H1 (cell line): ENCODE results near the gene TBC1D17. TPM values are rescaled to one million over a fixed set of nuclear protein-coding genes. Genes with fewer than 3 reads are reported as not detected.

Source experiments
- ASH2L ChIP-seq: fragments of 200-600, 300-600 bp; sonication (generic); IDR thresholded peaks from one replicate; pipeline ENCODE4 v1.7.1; 2017; ENCODE audit warnings: low read length
- ATF2 ChIP-seq: IDR thresholded peaks from 2 replicates; pipeline ENCODE4 v1.6.1; 2012; ENCODE audit warnings: low read length, inconsistent platforms
- CEBPB ChIP-seq: IDR thresholded peaks from 2 replicates; pipeline ENCODE4 v1.6.1; 2012; ENCODE audit warnings: low read depth, low read length
- CTBP2 ChIP-seq: IDR thresholded peaks from 2 replicates; pipeline ENCODE4 v1.7.0; 2011; ENCODE audit warnings: borderline replicate concordance, mild to moderate bottlenecking, moderate library complexity, mixed read lengths, low read length; ENCODE audit not compliant: insufficient read depth, insufficient read length
- CTCF ChIP-seq, 3 experiments: IDR thresholded peaks; 1 replicate in 2 of 3; 2 replicates in 1 of 3; pipeline versions ENCODE4 v1.5.1 to v1.6.1; 2011; ENCODE audit warnings: low read length in 3 of 3, mild to moderate bottlenecking in 3 of 3, inconsistent platforms in 2 of 3, low read depth in 1 of 3, moderate library complexity in 1 of 3; ENCODE audit not compliant: insufficient read depth in 1 of 3; ENCODE audit errors: control extremely low read depth in 1 of 3
- E2F6 ChIP-seq: IDR thresholded peaks from 2 replicates; pipeline ENCODE4 v1.6.1; 2012; ENCODE audit warnings: inconsistent platforms
- EP300 ChIP-seq, 2 experiments: IDR thresholded peaks; 1 replicate in 1 of 2; 2 replicates in 1 of 2; pipeline ENCODE4 v1.6.1; 2011 to 2012; ENCODE audit warnings: low read depth in 2 of 2, low read length in 2 of 2, mild to moderate bottlenecking in 2 of 2, borderline replicate concordance in 1 of 2, inconsistent platforms in 1 of 2, moderate library complexity in 1 of 2
- GABPA ChIP-seq: IDR thresholded peaks from 2 replicates; pipeline ENCODE4 v1.6.1; 2011; ENCODE audit warnings: mild to moderate bottlenecking, low read length, moderate library complexity, borderline replicate concordance; ENCODE audit not compliant: insufficient read depth
- KDM4A ChIP-seq: IDR thresholded peaks from one replicate; pipeline ENCODE4 v1.7.1; 2012; ENCODE audit warnings: low read depth, mild to moderate bottlenecking, moderate library complexity, low read length, inconsistent platforms; ENCODE audit not compliant: severe bottlenecking
- MAFK ChIP-seq: IDR thresholded peaks from 2 replicates; pipeline ENCODE4 v1.6.1; 2012; ENCODE audit warnings: low read depth, mild to moderate bottlenecking, improper control_type of control experiment, low read length
- SP1 ChIP-seq: IDR thresholded peaks from 2 replicates; pipeline ENCODE4 v1.6.1; 2011; ENCODE audit warnings: low read depth, low read length
- SP4 ChIP-seq: IDR thresholded peaks from 2 replicates; pipeline ENCODE4 v1.6.1; 2012; ENCODE audit warnings: low read length, inconsistent platforms
- SUZ12 ChIP-seq: fragments of 200-600 bp; sonication (generic); IDR thresholded peaks from 2 replicates; pipeline ENCODE4 v1.6.1; 2012; ENCODE audit warnings: mild to moderate bottlenecking, inconsistent platforms, low read length, moderate library complexity, mixed read lengths
- TAF1 ChIP-seq: IDR thresholded peaks from 2 replicates; pipeline ENCODE4 v1.6.1; 2011; ENCODE audit warnings: mild to moderate bottlenecking, low read depth, low read length
- TAF7 ChIP-seq: optimal IDR thresholded peaks from 2 replicates; pipeline ENCODE3; 2011; ENCODE audit warnings: low read depth, mild to moderate bottlenecking, inconsistent platforms, low read length, moderate library complexity, borderline replicate concordance
- USF2 ChIP-seq: IDR thresholded peaks from 2 replicates; pipeline ENCODE4 v1.6.1; 2011; ENCODE audit warnings: low read length, improper control_type of control experiment
- YY1 ChIP-seq: IDR thresholded peaks from 2 replicates; pipeline ENCODE4 v1.6.1; 2011; ENCODE audit warnings: low read depth, mild to moderate bottlenecking, low read length
- polyA plus RNA-seq, 7 experiments: library from polyadenylated mRNA; depleted of rRNA in 3 of 7; stranded (reverse) in 5 of 7; unstranded in 2 of 7; fragments of >200 nt in 5 of 7; fragments of 200-250 nt in 2 of 7; gene quantifications; 1 replicate in 5 of 7; 2 replicates in 1 of 7; 4 replicates in 1 of 7; pipeline versions ENCODE4 v1.2.1 to v1.2.3, GENCODE V29; 2011 to 2013; ENCODE audit warnings: missing spikeins in 2 of 7, mixed read lengths in 2 of 7
- total RNA-seq: library from RNA; stranded (reverse); fragmentation: NEBNext Ultra II Directional; extraction: Animal tissue kit (Norgen Biotek cat#: 25700); gene quantifications from 2 replicates; pipeline ENCODE4 v1.2.1, GENCODE V29; 2021

The TBC1D17 gene
- total and polyA plus RNA-seq, 2 of the 8 experiments (the other 6 are each of a cell fraction or from before 2014, with no cell fraction given): 30.3 to 44.9 TPM

GRCh38 chr19:49889687-49890348 lies 12.3 kb downstream of the TBC1D17 start (continued):
- TF ChIP-seq E2F6 (peak; percentile 100), SUZ12 (no peak), ATF2 (peak; percentile 71), CTCF (IDR thresholded peaks at IDR 0.05; ENCODE audit: control extremely low read depth in 1 of 3, insufficient read depth in 1 of 3, low read depth in 1 of 3, low read length in 3 of 3) (peak; percentile 77 to 94 (median 87)), YY1 (no peak; the same call in 1 of the 2 replicates), TAF1 (peak; percentile 32; the same call in 1 of the 2 replicates), SP1 (peak; percentile 50; the same call in 1 of the 2 replicates), SP4 (no peak), TAF7 (peak; percentile 90), GABPA (peak; percentile 73; the same call in 1 of the 2 replicates), CEBPB (peak; percentile 32; the same call in 1 of the 2 replicates), MAFK (no peak), ASH2L (peak; percentile 64), USF2 (peak; percentile 32), EP300 (IDR thresholded peaks at IDR 0.05; ENCODE audit: borderline replicate concordance in 1 of 2, low read depth in 2 of 2, low read length in 2 of 2) (peak in 1 of 2 experiments; percentile 47; a peak in 1 of 3 replicates), CTBP2 (no peak), KDM4A (no peak)
